Nephron (organoid): ENCODE results near the gene PDIA6.
A peak's percentile ranks its signal among the peaks of the same experiment; 100 is the strongest.

Experiments used
- H3K27ac Mint-ChIP-seq, 3 experiments: 2 replicates each; pipeline ENCODE4 v1.8.0; 2020; ENCODE audit warnings: mixed read lengths in 3 of 3, mild to moderate bottlenecking in 2 of 3, moderate library complexity in 1 of 3
- H3K27me3 Mint-ChIP-seq: 2 replicates; pipeline ENCODE4 v1.8.0; 2021; ENCODE audit warnings: low read depth, mild to moderate bottlenecking, moderate library complexity, mixed read lengths
- H3K36me3 Mint-ChIP-seq: 2 replicates; pipeline ENCODE4 v1.8.0; 2020; ENCODE audit warnings: low read depth, mixed read lengths
- H3K4me1 Mint-ChIP-seq: 2 replicates; pipeline ENCODE4 v1.8.0; 2020; ENCODE audit warnings: mixed read lengths
- H3K4me3 Mint-ChIP-seq, 3 experiments: 2 replicates each; pipeline ENCODE4 v1.8.0; 2020; ENCODE audit warnings: mild to moderate bottlenecking in 3 of 3, mixed read lengths in 3 of 3, moderate library complexity in 2 of 3
- H3K9me3 Mint-ChIP-seq: 2 replicates; pipeline ENCODE4 v1.8.0; 2020; ENCODE audit warnings: mixed read lengths
- TF ChIP-seq, protein P1 (sequence below), 3 experiments: fragments of 200-600 bp; sonication (generic); IDR thresholded peaks; one replicate each; pipeline ENCODE4 v1.5.0; 2021; ENCODE audit warnings: antibody characterized with exemption in 3 of 3; ENCODE audit not compliant: unreplicated experiment in 3 of 3

PDIA6 gene

DNA sequence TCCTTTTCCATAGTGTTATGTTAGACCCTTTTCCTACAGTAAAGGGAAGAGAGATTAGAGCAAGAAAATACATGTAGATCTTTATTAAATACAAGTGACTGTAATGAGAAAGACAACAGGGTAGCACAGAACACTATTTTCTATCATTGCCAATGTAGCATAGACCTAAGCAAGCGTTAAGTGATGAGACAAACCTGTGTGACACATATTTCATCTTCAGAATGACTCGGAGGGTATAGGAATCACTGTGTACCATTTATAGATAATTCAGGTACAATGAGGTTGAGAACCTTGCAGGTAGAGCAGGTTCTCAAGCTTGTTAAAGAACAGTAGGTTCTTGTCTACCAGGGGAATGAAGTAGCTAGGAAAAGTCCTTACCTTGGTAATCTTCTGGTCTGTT, 15.9 kb downstream of the PDIA6 start:
- Mint-ChIP-seq H3K4me3 (no peak overlapping the region), H3K27ac (no peak overlapping the region), H3K36me3 (peaks cover 63% of the 10 kb centered on the region), H3K9me3 (no peaks in the 10 kb centered on the region), H3K27me3 (no peaks in the 10 kb centered on the region), H3K4me1 (peaks cover 16% of the 10 kb centered on the region)
- TF ChIP-seq, protein P1, sequence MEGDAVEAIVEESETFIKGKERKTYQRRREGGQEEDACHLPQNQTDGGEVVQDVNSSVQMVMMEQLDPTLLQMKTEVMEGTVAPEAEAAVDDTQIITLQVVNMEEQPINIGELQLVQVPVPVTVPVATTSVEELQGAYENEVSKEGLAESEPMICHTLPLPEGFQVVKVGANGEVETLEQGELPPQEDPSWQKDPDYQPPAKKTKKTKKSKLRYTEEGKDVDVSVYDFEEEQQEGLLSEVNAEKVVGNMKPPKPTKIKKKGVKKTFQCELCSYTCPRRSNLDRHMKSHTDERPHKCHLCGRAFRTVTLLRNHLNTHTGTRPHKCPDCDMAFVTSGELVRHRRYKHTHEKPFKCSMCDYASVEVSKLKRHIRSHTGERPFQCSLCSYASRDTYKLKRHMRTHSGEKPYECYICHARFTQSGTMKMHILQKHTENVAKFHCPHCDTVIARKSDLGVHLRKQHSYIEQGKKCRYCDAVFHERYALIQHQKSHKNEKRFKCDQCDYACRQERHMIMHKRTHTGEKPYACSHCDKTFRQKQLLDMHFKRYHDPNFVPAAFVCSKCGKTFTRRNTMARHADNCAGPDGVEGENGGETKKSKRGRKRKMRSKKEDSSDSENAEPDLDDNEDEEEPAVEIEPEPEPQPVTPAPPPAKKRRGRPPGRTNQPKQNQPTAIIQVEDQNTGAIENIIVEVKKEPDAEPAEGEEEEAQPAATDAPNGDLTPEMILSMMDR (IDR thresholded peaks at IDR 0.05; ENCODE audit: unreplicated experiment in 3 of 3): no peak

DNA sequence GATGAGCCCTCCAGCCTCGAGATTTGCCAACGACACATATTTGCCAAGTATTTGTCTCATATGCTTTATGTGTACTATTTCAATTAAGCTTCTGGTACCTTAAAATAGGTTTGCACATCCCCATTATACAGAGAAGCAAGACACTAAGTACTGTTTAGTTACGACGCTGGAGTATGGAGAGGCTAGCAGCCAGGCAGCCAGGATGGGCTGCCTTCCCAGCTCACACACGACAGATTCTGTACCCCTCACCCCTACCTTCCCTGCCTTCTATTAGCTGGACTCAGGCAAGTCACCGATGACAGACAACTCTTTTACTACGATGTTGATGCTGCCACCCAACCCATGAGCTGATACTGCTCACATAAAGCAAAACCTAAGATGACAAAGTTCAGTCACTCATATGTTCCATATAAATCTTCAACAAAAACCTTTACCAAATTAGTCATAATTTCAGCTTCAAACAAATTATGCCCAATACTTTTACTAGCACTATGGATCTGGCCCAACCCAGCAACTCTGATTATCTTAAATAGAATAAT, 17.0 kb downstream of the PDIA6 start:
- TF ChIP-seq, protein P1 (IDR thresholded peaks at IDR 0.05; ENCODE audit: unreplicated experiment in 3 of 3): no peak
- no peak overlapping the region for H3K27ac Mint-ChIP-seq
- no peak overlapping the region for H3K4me3 Mint-ChIP-seq
- peaks cover 16% of the 10 kb centered on the region for H3K4me1 Mint-ChIP-seq
- no peaks in the 10 kb centered on the region for H3K27me3 Mint-ChIP-seq
- H3K9me3 Mint-ChIP-seq: no peaks in the 10 kb centered on the region
- H3K36me3 Mint-ChIP-seq: peaks cover 70% of the 10 kb centered on the region

DNA sequence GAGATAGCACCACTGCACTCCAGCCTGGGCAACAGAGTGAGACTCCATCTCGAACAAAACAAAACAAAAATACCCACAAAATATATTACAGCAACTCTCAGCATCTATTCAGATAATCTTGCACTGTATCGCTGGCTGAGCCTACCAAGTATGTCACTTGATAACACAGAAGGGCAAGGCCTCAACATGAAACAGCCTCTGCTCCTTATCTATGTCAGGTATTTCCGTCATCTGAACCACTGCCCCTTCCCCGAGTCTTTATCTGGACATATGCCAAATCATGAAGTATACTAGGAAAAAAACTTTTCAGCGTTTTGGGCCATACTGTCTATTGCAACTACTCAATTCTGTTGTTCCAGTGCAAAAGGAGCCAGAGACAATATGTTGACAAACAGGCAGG, 17.7 kb downstream of the PDIA6 start:
- Mint-ChIP-seq H3K4me1 (peaks cover 16% of the 10 kb centered on the region), H3K27me3 (no peaks in the 10 kb centered on the region), H3K9me3 (no peaks in the 10 kb centered on the region), H3K4me3 (no peak overlapping the region), H3K27ac (peak overlapping the region in 1 of 3 experiments; percentile 59), H3K36me3 (peaks cover 77% of the 10 kb centered on the region)
- TF ChIP-seq, protein P1 (IDR thresholded peaks at IDR 0.05; ENCODE audit: unreplicated experiment in 3 of 3): no peak

DNA sequence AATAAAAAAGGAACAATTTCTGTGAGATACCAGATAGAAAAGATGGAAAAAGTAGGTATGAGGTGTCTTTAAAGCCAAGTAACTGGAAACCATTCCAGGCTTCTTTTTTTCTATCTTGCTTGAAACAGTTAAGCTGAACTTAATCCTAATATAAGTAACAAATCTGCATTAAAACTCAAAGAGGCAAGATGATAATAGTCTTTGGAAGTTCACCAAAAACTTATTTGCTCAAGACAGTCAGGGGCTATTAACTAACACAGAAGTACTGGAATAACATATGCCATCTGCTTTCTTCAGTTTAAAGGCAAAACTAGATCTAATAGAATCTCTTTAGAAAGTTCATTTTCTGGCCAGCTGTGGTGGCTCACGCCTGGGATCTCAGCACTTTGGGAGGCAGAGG, 18.8 kb downstream of the PDIA6 start:
- TF ChIP-seq, protein P1 (IDR thresholded peaks at IDR 0.05; ENCODE audit: unreplicated experiment in 3 of 3): no peak
- Mint-ChIP-seq H3K27ac (peak overlapping the region in 1 of 3 experiments; percentile 31), H3K9me3 (no peaks in the 10 kb centered on the region), H3K36me3 (peaks cover 81% of the 10 kb centered on the region), H3K4me1 (peaks cover 14% of the 10 kb centered on the region), H3K27me3 (no peaks in the 10 kb centered on the region), H3K4me3 (no peak overlapping the region)

DNA sequence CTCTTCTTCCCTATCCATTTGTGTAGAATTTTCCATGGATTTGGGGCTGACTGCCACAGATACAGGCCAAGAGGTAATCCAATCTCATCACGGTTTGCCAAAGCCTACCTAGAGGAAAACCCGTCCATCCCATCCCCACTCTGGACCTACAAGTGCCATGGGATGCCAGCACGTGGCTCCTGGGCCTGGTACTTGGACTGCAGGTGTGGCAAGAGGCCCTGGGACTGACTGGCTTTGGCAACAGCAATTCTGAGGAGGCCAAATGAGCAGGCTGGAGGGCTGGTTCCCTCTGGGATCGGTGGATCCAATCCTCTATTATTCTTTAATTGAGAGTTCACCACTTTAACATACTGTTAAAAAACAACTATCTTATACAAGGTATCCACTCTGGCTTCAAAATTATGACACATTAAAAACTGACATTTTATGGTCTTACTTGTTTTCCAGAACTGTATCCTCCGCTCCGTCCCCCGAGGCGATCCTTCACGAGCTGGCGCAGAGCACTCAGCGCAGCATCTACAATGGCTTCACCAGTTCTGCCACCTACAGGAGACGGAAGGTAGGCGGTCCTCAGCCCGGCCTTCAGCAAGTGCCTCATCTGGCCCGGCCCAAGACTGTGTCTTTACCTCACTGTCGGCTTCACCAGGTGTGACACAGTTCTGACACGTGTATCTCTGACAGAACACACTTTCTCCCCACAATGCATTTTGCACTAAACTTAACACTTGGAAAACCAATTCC, 19.8 kb downstream of the PDIA6 start:
- H3K4me1 Mint-ChIP-seq: peaks cover 11% of the 10 kb centered on the region
- peaks cover 85% of the 10 kb centered on the region for H3K36me3 Mint-ChIP-seq
- TF ChIP-seq, protein P1 (IDR thresholded peaks at IDR 0.05; ENCODE audit: unreplicated experiment in 3 of 3): no peak
- no peaks in the 10 kb centered on the region for H3K27me3 Mint-ChIP-seq
- peak overlapping the region; percentile 17 to 25 (median 18) for H3K27ac Mint-ChIP-seq
- H3K9me3 Mint-ChIP-seq: no peaks in the 10 kb centered on the region
- H3K4me3 Mint-ChIP-seq: no peak overlapping the region
